GM18868 (cell line): ENCODE measurements around the gene TANGO6.
"Not testable (repeated sequence)": the region's sequence is repeated elsewhere in the genome, so short reads cannot be mapped to it uniquely, and the experiment has no call there.

Experiments
- ATAC-seq: cut with Tn5 transposase; IDR thresholded peaks from one replicate; pipeline ENCODE4 v1.9.1; 2021; ENCODE audit warnings: mild to moderate bottlenecking, moderate library complexity; ENCODE audit not compliant: unreplicated experiment

Gene TANGO6

GRCh38 chr16:68960910-68961309 lies 117.6 kb downstream of the TANGO6 start:
- no peak for ATAC-seq

GRCh38 chr16:68961778-68962402 lies 118.6 kb downstream of the TANGO6 start:
- no peak for ATAC-seq

DNA sequence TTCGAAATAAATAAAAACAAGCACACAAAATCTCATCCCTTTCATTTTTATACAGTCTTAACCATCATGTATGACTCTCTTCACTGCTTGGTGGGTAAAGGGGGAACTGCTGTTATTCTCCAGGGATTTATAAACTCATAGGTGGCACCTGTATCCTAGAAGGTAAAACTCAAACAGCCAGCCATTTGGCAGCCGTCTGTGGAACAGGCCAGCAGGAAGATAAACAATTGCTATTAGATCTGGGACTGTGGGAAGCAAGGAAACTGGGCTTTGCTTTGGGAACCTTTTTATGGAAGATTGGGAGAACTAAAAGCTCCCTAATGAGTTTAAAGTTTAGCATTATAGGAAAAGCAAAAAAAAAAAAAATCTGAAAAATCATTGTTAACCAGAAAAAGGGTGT lies 126.0 kb downstream of the TANGO6 start:
- ATAC-seq = no peak

- ATAC-seq = no peak
Measured at GRCh38 chr16:68972013-68972412, 128.7 kb downstream of the TANGO6 start.

- ATAC-seq = no peak
Measured at GRCh38 chr16:68972720-68973119, 129.4 kb downstream of the TANGO6 start.

GRCh38 chr16:68973611-68974120 lies 130.3 kb downstream of the TANGO6 start:
- ATAC-seq = no peak

DNA sequence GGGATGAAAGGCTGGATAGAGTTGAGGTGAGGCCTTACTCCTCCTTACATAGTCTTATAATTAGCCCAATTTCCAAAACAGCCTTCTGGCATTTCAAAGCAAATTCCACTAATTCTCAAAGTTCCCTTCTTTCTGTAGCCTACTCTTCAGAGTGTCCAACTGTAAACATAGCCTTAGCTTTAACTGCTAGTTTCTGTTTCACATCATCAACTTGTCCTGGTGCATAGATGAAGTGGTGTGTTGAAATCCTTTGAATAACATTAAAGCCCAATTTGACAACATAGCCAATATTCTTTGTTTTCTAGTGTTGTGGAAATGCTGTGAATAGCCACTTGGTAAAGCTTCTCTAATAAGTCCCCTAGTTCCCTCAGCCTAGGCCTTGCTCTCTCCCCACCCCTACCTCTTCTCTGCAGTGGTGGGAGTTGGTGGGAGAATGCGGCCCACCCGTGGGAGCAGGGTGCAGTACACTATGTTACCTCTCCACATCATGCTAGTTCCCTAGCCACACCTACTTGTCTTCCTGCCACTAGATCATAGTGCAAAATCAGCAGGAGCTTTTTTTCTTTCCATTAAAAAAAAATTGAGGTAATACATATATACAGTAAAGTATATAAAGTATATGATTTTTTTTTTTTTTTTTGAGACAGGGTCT lies 135.1 kb downstream of the TANGO6 start:
- no peak for ATAC-seq

DNA sequence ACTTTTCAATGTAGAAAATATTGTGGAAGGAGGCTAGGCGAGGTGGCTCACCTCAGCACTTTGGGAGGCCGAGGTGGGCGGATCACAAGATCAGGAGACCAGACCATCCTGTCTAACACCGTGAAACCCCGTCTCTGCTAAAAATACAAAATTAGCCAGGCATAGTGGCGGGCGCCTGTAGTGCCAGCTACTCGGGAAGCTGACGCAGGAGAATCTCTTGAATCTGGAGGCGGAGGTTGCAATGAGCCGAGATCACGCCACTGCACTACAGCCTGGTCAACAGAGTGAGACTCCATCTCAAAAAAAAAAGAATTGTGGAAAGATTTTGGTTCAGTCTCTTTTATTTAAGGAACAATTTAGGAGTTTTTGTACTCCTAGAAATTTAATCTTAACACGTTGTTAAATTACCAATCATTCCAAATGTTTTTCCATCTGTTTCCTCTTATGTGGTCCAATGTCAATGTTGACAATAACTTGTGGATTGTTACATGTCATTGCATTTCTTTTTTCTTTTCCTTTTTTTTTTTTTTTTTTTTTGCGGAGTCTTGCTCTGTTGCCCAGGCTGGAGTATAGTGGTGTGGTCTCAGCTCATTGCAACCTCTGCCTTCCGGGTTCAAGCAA lies 137.5 kb downstream of the TANGO6 start:
- ATAC-seq = no peak

DNA sequence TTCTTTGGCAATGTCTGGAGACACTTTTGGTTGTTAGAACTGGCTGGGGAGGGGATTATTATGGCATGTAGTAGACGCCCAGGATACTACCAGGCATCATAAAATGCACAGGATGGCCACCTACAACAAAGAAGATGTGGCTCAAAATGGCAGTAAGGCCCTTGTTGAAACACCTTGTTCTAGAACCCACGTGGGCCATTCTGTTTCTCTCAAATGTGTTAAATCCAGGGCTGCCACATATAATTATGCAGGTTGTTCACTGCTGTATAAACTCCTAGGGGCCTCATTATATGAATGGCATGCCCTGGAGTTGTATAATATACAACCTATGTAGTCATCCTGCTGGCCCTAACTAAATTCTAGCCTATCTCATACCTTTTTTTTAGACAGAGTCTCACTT lies 138.6 kb downstream of the TANGO6 start:
- no peak for ATAC-seq

GRCh38 chr16:68984467-68984866 lies 141.1 kb downstream of the TANGO6 start:
- no peak for ATAC-seq

DNA sequence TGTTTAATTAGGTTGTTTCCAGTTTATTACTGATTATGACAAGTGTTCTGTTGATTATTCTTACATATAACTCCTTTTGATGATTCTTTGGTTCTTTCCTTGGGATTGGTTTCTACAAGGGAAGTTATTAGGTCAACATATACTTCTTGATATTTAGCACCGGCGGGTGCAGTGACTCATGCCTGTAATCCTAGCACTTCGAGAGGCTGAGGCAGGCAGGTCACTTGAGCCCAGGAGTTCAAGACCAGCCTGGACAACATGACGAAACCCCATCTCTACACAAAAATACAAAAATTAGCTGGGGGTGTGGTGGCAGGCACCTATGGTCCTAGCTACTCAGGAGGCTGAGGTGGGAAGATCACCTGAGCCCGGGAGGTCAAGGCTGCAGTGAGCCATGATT lies 141.9 kb downstream of the TANGO6 start:
- no peak for ATAC-seq

GRCh38 chr16:68985855-68986254 lies 142.5 kb downstream of the TANGO6 start:
- ATAC-seq = no peak

DNA sequence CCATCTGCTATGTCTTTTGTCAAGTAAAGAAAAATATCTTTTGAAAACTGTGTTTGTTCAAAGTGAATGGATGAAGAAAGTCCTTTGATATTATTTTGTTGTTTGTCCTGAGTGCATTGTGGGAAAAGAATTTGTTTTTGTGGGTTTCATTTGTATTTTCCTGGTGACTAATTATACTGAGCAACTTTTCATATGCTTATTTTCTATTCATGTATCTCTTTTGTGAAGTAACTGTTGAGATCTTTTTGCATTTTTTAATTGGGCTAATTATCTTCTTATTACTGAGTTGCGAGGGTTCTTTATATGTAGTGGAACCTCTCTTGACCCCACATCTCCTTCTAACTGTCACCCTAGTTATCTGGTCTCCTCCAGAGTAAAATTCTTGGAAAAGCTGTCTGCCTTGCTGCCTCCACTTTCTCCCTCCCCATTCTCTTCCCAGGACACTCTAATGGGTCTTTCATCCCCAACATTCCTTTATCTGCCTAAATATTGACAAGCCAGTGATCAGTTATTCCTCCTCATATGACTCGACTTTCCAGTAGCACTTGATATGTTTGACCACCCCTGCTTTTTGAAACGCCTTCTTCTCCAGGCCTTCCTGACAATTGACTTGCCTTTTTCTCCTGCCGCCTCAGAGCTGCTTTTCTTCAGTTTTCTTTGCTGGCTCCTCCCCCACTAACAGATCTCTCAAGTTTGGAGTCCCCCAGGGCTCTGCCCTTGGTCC lies 144.6 kb downstream of the TANGO6 start:
- no peak for ATAC-seq

GRCh38 chr16:68990172-68990845 lies 147.0 kb downstream of the TANGO6 start:
- ATAC-seq = not testable (repeated sequence)

- ATAC-seq = no peak
Measured at GRCh38 chr16:68991075-68991474, 147.7 kb downstream of the TANGO6 start.

GRCh38 chr16:68992521-68992920 lies 149.2 kb downstream of the TANGO6 start:
- ATAC-seq = no peak

GRCh38 chr16:68993456-68993855 lies 150.1 kb downstream of the TANGO6 start:
- ATAC-seq = no peak

DNA sequence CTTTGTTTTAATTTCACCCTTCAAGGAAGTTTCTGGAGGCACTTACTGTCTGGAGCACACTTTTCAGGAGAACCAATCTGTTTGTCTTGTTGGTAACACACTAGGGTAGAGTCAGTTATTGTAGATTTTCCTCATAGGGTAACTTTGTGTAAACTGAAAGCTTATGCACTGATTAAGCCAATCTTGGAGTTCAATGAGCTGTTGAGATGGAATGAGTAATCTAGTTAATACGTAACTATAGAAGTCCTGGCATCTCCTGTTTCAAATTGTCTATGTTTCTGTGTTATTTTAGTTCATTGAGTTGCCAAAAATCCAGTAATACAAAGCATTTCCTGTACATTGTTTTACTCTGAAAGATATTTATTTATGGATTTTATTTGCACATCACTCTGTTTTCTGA lies 150.6 kb downstream of the TANGO6 start:
- ATAC-seq = no peak

GRCh38 chr16:68994324-68994723 lies 151.0 kb downstream of the TANGO6 start:
- no peak for ATAC-seq

GRCh38 chr16:68995011-68995504 lies 151.7 kb downstream of the TANGO6 start:
- ATAC-seq = no peak

GRCh38 chr16:68997564-68997963 lies 154.2 kb downstream of the TANGO6 start:
- no peak for ATAC-seq
